ENCODE results near the gene SDF4.

SDF4 gene

DNA sequence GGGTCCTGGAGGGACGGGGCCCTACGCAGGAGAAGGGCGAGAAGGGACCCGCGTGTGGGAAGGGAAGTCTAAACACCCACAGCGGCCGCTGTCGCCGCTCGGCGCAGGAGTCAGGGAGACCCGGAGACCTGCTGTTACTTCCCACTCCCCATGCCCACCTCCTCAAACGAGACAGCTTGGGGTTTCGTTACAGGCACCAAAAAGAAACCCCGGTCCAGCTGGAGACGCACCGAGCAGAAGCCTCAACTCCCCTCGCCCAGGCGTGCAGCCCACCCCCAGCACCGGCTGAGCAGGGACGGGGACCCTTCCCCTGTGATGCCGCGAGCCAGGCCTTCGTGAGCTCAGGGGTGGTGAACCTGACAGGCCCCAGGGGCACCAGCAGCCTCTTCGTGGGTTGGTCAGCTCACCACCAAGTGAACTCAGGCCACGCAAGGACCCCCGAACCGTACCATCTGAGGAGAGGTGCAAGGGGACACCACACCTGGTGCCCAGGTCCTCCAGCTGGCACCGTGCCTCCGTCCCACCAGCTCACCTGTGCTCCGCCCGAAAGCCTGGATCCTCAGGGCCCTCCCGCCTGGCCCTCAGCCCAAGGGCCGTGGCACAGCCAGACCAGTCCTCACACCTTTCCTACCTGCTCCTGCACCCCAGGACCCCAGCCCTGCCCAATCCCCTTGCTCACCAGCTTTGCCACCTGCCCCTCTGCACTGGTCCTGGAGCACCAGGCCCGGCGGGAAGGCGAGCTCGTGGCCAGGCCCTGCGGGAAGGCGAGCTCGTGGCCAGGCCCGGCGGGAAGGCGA lies 5.0 kb downstream of the SDF4 start:
- DNase-seq: no peak

DNA sequence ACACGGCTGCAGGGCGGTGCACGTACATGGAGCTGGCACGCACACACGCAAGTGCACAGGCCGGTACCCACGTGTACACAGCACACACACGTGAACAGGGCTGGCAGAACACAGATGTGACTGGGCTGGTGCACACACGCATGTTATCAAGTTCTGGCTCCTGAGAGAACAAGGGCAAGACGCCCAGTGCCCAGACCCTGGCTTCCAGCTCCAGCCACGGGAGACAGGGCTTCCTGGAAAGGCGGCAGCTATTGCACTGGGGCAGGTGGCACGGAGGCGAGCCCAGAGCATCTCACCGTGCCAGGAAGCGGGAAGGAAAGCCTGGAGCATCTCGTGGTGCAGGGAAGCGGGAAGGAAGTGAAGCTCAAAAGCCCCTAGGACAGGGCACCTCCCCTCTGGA lies 5.9 kb downstream of the SDF4 start:
- no peak for DNase-seq

DNA sequence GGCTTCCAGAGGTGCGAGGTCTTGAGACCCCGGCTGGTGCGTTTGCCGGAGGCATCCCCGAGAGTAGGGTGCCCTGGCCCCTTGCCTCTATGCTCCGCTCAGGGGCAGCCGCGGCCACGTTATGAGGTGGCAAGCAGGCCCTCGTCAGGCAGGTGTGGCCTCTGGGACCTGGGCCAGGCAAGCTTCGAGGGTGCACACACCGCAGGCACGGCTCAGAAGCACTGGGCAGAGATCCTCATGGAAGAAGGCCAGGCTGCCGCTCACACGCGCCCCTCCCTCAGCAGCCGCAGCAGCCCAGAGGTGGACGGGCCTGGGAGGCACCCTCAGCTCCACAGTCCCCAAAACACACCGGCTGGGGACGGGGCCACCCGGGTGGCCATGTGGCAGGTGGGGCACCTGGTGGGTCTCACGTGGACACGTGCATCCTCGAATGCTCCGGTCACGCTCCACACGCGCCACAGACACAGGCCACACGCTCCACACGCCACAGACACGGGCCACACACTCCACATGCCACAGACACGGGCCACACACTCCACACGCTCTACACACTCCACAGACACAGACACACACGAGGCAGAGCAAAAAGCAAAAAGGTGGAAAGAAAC lies 6.5 kb downstream of the SDF4 start:
- DNase-seq: no peak

DNA sequence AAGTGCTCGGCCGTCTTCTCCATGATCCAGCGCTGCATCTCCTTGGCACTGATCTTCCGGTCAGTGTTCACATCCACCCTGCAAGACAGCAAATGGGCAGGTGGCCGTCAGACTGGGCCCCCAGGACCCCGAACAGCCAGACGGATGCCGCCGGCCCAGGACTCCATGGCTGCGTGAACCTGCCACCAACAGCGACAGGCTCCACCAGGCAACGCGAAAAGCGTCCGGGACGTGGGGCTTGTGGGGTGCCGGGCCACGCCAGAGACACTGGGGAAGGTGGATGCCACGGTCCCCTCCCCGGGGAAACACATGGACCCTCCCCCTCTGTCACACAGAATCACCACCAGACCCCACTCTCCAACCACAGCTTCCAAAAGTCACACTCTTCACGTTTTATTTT lies 7.9 kb downstream of the SDF4 start:
- no peak for DNase-seq

DNA sequence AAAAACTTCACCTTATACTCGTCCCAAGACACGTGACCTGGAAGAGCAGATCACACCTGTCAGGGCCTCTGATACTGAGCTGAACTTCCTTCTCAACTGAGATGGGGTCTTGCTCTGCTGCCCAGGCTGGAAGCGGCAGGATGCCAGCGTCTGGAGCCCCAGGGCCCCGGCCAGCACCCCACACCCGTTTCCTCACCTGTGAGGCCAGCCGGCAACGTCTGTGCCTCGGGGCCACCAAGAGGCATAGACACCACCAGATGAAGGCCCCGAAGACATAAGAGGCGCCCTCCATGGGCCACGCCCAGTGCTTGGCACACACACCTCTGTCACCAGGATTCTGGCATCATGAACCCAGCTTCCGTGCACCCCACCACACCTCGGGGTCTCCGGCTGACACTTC lies 8.5 kb downstream of the SDF4 start:
- DNase-seq: no peak

DNA sequence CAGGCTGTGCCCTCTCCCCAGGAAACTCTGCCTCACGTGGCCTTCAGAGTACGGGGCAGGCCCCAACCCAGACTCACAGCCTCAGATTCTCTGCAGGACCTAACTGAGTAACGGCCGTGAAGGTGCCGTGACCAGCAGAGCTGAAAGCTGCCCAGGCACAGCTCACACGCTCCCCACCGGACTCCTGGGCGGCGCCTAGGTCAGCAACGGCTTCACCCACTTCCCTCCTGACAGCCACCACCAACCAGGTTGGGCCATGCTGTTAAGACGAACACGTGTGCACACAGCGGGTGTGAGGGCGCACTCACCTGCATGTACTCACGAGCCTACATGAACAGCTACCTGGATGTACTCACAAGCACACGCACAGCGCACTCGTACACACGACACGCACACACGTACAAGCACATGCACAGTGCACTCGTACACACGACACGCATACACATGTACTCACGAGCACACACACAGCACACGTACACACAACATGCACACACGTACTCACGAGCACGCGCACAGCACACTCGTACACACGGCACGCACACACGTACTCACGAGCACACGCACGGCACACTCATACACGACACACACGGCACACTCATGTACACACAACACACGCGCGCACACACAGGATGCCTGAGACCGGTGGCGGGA lies 9.1 kb downstream of the SDF4 start:
- DNase-seq: no peak

DNA sequence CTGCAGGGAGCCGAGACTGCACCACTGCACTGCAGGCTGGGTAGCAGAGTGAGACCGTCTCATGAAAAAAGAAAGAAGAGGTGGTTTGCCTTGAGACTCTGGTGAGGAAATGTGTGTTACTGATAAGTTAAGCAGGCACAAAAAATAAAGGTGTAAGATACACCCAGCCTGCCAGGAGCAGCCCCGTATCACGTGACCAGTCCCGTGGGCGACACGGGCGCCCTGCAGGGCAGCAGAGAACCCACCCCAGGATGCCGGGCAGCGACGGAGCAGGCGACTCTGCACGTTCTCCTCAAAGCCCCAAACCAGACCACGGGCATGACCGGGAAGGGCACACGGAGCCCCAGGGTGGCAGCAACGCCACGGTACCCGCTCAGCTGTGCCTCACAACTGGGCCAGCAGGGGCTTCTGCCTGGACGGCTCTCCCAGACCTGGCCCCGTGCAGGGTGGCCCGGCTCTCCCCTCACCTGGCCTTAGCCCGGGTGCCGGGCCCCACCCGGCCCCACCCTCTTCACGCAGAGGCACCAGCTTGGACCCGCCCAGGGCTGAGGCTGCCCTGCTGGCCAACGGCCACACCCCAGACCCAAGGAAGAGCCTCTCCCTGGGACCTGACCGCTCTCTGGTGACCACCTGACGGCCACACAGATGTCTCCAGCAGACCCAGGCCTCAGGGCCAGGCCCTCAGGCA lies 9.8 kb downstream of the SDF4 start:
- no peak for DNase-seq

DNA sequence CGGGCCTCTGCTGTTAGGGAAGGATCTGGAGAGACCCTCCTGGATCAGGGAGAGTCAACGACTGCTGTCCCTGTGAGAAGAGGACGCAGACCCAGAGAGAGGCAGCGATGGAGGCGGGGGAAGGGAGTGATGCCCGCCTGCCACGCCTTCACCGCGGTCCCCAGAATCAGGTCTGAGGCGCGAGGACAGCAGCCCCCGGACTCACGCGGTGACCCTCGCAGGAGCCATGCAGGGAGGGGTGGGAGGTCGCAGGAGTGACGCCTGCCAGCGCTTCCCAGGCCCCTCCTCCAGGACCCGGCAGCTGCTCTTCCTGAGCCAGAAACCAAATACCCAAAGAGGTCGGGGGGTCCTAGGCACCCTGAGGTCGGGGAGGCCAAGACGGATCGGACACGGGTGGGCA lies 11.6 kb downstream of the SDF4 start:
- no peak for DNase-seq

DNA sequence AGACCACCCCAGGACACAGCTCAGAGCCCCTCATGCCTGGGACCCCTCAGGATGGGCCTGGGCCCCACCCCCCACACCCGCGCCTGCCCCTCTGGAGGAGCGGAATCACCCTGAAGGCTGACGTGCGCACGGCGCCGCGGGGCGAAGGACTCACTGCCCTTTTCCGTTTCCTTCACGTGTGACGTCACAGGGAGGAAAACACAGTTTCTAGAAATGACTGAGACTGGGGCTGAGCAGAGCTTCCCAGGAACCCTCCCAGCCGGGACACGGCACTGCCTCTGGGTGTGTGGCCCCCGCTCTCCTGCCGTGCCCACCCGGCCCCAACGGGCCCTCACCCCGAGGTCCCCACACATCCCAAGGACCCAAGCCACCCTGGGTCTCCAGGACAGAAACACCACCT lies 12.5 kb downstream of the SDF4 start:
- peak; percentile 37 for DNase-seq

DNA sequence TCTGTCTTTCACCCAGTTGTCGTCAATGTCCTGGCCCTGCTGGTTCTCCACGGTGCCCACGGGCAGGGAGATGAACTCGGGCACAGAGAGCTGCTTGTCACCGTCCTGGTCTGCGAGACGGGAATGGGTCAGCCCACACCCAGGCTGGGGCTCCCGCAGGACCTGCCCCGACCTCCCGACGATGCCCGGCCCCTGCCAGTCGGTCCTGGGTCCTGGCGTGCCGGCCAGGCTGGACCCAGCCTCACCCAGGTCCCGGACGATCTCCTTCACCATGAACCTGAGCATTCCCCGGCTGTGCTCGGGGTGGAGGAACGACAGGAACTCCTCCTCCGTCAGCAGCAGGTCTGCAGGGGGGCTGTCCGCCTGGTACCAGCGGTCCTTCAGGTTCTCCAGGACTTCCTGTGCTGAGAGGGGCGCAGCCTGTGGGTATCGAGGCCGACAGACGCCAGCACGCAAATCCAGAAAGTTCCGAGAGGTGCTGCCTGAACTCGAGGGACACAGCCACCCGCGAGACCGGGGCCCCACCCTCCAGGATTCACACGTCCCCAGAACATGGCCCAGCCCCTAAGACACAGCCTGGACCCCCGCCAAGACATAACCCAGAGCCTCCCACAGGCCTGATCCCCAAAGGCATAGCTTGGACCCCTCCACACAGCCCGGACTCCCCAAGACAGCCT lies 13.1 kb downstream of the SDF4 start:
- DNase-seq: no peak

DNA sequence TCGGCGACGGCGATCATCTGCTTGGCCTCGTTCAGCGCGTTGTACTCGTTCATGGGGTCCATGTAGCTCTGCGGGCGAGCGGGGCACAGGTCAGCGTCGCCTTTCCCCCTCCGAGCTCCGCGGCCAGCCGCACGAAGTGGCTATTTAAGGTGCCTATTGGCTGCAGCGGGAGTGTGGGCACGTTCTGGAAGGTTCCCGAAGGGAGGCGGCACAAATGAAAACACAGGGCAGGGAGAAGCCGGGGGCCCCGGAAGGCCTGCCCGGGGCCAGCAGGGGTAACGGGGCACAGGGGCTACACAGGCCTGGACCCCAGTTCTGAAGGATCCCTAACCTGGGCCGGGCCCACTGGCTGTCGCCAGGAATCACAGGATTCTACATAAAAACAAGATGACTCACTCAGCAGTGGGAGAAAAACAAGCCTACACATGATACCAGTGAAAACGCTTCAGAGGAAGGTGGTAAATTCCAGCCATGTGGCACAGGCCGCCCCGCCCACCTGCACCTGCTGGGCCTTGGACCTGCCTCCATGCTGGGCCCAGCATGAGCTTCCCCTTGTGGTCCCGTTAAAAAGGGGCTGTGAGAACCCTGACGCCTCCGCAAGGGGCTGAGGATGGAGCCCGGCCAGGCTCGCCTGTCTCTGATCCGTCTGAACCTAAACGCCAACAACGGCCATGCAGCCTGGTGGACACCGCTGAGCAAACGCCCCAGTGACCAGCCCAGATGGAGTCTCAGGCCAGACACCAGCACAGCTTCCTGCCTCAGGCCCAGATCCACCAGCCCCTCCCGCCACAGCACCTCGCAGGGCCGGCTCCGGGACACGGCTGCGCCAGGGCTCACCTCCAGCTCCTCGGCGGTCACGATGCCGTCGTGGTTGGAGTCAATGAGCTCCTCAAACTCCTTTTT lies 13.9 kb downstream of the SDF4 start:
- no peak for DNase-seq

DNA sequence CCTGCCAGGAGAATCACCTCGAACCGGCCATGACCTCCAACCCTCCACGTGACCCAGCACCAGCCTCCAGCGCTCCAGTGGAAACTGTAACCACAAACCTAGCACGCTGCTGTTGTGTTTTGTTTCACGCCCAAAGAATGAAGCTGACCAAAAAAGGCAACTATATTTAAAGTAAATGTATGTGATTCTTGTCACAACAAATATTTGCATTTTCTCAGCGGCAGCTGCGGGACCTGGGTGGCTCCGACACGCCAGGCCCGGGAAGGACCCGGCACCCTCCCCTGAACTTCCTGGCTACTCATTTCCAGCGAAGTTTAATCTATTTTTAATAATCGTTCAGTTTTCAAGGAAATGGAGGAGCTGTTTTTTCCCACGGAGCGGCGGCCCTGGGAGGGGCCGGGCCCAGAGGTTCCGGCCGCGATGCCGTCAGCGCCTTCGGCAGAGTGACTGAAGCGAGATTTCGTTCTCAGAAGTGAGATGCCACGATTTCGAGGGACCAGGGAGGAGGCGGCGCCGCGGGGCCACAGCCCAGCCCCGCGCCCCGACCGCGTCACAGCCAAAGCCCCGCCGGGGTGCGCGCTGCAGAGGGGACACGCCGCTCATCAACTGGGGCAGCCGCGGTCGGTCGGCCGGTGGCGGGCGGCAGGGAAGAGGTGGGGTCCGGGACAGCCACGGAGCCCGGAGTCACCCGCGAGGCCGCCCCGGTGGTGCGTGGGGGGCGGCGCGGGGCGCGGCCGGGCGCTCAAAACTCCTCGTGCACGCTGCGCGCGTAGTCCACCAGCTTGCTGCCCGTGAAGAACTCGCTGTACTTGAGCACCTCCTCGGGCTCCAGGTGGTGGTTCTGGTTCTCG lies 14.8 kb downstream of the SDF4 start:
- peak; percentile 46 for DNase-seq

DNA sequence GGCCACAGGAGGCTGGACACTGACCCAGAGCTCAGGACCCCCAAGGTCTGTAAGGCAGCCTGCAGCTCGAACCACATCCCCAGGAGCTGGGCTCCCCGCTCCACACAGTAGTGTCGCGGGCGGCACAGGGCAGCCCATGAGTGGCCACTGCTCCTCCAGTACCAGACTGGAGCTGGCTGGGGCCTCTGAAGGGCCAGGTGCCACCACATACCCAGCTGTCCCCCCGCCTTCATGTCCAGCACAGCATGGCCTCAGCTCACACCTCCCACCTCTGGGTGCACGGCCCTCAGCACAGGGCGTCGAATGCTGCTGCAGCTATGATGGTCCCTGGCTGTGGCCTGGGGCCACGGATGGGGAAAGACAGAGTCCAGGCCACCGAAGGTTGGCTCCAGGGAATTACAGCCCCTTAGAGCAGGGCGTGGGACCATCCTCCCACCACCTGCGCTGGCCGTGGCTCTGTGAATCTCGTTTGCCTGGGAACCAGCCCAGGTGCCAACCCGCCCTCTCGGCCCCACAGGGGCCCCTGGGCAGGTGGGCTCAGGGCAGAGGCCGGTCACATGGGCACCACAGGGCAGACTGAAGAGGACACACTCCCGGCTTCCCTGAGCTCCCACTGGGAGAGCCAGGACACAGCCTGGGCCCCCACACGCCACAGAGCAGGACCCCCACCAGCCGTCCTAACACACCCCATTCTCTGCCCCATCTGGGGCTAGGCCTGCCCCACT lies 15.8 kb downstream of the SDF4 start:
- DNase-seq: no peak

DNA sequence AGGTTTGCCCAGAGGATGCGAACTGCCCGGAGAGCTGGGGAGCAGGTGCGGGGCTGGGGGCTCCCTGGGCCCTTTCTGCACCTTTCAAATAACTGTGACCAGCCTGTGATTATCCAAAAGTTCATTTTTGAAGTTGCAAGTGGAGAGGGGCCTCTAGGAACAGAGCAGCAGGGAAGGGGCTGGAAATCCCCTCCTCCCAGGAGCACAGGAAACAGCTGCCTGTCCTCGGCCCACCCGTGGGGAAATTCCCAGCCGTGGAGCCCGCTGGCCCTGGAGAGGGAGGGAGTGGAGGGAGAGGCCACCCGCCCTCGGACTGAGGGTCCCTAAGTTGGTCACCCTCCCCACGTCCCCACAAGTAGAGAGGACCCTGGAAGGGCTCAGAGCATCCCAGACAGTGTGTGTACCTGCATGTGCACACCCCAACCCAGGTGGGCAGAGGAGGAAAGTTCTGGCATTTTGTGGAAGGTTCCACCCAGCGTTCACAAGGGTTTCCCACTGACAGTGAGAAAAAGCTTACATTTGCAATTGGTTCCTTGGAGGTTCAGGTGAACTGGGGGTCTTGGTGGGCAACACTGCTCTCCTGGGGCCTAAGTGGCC lies 16.6 kb downstream of the SDF4 start:
- DNase-seq: no peak

DNA sequence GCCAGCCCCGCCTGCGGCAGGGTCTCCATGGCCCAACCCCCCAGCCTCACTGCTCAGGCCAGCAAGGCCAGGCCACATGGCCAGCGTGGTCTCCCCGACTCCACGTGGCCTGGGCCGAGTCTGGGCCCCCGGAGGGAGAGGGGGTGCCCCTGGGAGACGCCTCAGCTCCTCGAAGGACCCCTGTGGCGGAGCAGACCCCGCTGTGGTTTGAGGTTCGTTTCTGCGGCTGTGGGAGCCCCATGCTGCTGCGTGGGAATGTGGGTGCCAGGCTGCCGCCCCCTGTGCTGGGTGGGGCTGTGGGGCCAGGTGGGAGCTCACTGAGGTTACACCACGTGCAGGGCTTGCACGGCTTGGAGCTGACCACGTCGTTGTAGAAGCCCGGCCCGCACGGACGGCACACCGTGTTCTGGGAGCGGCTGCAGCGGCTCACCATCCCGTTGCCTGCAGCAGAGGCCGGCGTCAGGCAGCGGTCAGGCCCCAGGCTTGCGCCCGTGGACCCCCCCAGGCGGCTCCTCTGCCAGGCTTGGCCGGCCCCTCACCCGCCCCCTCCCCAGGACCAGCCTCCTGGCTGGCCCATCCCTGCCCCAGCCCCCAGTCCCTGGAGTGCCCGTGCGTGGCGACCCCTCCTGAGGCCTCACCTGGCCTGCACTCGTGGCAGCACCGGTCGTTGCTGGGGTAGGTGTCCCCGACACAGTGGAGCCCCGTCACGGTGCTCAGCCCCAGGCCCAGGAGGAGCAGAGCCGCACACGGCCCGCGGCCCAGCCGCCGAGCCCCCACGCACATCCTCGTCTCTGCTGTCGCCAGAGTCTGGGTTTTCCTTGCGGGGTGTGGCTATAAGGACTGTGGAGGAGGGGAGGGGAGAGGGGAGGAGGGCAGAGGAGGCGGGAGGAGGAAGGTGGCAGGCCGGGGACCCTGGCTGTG lies 18.2 kb downstream of the SDF4 start, which contains the start of gene TNFRSF4:
TNFRSF4 (minus strand) TSS at position 809 of the 921 bp plus-strand sequence; CDS start at position 783, 26 bp downstream.
- DNase-seq: no peak

DNA sequence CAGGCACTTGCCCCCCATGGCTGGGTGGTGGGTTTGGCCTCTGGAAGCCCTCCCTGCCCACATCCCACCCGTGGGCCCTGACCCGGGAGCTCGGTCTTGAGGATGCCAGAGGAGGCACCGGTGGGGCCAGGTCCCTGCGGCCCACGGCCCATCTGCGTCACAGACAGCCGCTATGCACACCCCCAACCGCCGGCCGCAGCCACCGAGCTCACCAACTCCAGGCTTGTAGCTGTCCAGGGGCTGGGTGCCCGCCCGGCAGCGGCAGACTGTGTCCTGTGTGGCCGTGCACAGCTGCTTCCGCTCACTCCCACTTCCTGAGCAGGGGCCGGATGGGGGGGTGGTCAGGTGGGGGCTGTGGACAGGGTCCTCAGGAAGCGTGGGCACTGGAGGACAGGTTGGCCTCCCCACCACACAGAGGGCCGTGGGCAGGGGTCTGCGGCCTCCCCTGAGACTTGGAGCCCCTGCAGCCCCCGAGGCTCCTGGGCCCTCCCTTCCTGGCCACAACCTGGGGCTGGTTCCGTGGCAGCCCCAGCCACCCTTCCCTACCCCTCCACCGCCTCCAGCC lies 18.9 kb downstream of the SDF4 start:
- peak; percentile 33 for DNase-seq

DNA sequence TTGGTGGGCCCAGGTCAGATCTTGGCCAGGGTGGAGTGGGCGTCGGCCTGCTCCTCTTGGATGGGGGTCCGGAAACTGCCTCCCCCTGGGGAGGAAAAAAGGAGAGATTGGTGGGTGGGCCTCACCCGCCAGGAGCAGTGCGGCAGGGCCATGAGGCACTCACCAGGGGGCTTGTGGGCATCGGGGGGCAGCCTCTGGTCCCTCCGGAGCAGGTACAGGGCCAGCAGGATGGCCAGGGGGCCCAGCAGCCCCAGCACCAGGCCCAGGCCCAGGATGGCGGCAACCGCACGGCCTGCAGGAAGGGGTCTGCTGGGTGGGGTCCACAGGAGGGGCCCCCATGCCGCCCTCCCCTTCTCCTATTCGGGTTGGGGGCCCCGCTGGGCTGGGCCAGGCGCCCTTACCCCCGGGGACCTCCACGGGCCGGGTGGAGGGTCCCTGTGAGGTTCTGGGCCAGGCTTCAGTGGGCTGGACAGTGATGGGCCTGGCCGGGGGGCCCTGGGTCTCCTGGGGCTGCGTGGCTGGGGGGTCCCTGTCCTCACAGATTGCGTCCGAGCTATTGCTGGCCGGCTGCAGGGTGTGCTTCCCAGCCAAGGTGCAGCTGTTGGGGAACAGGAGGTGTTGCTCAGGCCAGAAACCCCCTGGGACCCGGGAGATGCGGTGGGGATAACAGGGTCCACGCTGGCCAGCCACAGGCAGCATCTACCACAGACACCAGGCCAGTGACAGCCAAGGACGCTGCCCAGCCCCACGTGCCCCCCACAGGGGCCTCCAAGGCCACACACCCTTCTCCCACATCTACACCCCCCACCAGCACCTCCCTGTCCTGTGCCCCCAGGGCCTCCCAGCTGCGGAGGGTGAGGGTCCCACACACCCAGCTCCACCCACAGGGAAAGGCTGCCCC lies 20.0 kb downstream of the SDF4 start:
- peak; percentile 2 for DNase-seq
